Omental fat pad (tissue), 4 donors: Measurements from ENCODE around the gene MYLIP. TPM values are rescaled to one million over a fixed set of nuclear protein-coding genes. Genes with fewer than 3 reads are reported as not detected.

ENCODE experiments used
- ATAC-seq: fragments of 150-250 bp; one replicate; pipeline ENCODE4 v1.9.1; 2016; ENCODE audit warnings: mild to moderate bottlenecking, moderate library complexity; ENCODE audit not compliant: low FRiP score
- DNase-seq: peaks from one replicate; pipeline ENCODE4 v3.0.0-alpha.2; 2019; ENCODE audit warnings: low spot score
- CTCF ChIP-seq, 3 donors: fragments of 450-650 bp; IDR thresholded peaks; one replicate each; pipeline ENCODE4 v1.5.1; 2016 to 2017; ENCODE audit warnings: antibody characterized with exemption in 3 of 3, mild to moderate bottlenecking in 3 of 3, moderate library complexity in 2 of 3
- total RNA-seq, 4 donors: library from RNA; depleted of rRNA; stranded (reverse); fragments of >200 nt; gene quantifications; one replicate each; pipeline ENCODE4 v1.1.0, GENCODE V29; 2016

The MYLIP gene
- total RNA-seq, 4 donors from 2014 or later = 13.0 to 81.8 (median 33.5) TPM

- ATAC-seq (no peak), DNase-seq (no peak)
- TF ChIP-seq CTCF (IDR thresholded peaks at IDR 0.05) = no peak
Measured at GRCh38 chr6:16158943-16159557, 30.2 kb downstream of the MYLIP start.

- ATAC-seq (no peak), DNase-seq (no peak)
- no peak for TF ChIP-seq CTCF (IDR thresholded peaks at IDR 0.05)
Measured at GRCh38 chr6:16160794-16161193, 31.9 kb downstream of the MYLIP start.

GRCh38 chr6:16162003-16162402, 33.1 kb downstream of the MYLIP start:
- ATAC-seq (no peak), DNase-seq (no peak)
- TF ChIP-seq CTCF (IDR thresholded peaks at IDR 0.05) = no peak

GRCh38 chr6:16163066-16163465, 34.2 kb downstream of the MYLIP start:
- DNase-seq = no peak
- no peak for ATAC-seq
- no peak for TF ChIP-seq CTCF (IDR thresholded peaks at IDR 0.05)

GRCh38 chr6:16163535-16164300, 34.8 kb downstream of the MYLIP start:
- no peak for TF ChIP-seq CTCF (IDR thresholded peaks at IDR 0.05)
- ATAC-seq = no peak

GRCh38 chr6:16165641-16166040, 36.8 kb downstream of the MYLIP start:
- no peak for TF ChIP-seq CTCF (IDR thresholded peaks at IDR 0.05)
- DNase-seq (no peak), ATAC-seq (no peak)

More at GRCh38 chr6:16163535-16164300, 34.8 kb downstream of the MYLIP start:
- DNase-seq = no peak
